SH-SY5Y (cell line): ENCODE measurements around the gene BEND7.

ENCODE experiments used
- GATA2 ChIP-seq: IDR thresholded peaks from 2 replicates; pipeline ENCODE4 v1.6.1; 2011; ENCODE audit warnings: mild to moderate bottlenecking, low read depth, low read length
- GATA3 ChIP-seq: IDR thresholded peaks from 2 replicates; pipeline ENCODE4 v1.6.1; 2011; ENCODE audit warnings: low read depth, mild to moderate bottlenecking, low read length, moderate library complexity

DNA sequence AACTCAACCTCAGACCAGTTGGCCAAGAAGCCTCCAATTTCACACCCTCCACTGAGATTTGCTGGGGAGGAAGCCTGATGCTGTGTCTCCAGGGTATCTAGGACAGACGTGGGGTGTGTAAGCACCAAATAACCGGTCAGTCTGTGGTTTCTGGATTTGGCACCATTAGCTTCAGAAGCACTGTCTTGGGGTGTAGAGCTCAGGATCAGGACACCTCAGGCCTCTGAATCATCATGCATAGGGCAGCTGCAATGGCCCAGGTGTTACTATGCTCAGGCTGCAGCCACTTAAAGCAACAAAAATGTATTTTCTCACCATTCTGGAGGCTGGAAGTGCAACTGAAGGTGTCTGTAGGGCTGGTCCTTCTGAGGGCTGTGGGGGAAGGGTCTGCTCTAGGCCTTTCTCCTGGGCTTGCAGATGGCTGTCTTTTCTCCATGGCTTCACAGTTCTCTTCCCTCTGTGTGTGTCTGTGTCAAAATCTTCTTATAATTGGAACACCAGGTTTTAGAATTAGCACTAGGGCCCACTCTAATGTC is 107.4 kb downstream of the BEND7 start:
- TF ChIP-seq GATA2 (no peak), GATA3 (no peak)
